ENCODE measurements around the gene EGFLAM.

Gene EGFLAM

GRCh38 chr5:38417658-38418017 lies 159.3 kb downstream of the EGFLAM start:
- no peak for DNase-seq (ENCODE audit: low spot score)

GRCh38 chr5:38420246-38420645 lies 161.9 kb downstream of the EGFLAM start:
- no peak for DNase-seq (ENCODE audit: low spot score)

DNA sequence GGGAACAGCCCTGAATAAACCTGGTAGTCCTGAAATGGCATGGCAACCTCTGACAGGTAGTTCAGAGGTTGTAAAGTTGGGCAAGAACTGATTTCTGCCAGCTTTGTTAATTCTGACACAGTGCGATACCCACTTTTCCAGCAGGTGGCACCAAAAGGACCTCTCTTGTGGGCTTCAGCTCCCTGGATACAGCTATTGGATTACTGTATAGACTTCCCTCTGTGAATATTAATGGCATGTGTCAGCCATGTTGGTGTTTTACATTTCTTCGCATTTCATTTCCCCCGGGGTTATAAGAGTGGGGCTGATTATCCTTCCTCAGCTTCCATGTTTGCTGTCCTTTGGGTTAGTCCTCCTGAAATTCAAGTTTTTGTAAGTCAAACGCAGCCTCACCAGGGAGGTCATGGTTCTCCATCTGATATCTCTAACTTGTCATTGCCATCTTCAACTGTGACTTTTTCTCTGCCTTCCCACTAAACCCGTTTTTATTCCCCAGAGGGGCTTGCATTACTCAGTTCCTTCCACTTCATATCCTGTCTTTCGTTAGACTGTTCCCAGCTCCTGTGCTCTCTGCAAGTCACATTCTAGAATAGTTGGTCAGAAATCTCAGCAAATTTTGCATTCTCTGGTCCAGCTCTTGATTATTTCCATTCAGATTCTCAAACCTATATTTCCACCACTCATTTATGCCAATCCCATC lies 162.5 kb downstream of the EGFLAM start:
- DNase-seq (ENCODE audit: low spot score) = peak; percentile 70

DNA sequence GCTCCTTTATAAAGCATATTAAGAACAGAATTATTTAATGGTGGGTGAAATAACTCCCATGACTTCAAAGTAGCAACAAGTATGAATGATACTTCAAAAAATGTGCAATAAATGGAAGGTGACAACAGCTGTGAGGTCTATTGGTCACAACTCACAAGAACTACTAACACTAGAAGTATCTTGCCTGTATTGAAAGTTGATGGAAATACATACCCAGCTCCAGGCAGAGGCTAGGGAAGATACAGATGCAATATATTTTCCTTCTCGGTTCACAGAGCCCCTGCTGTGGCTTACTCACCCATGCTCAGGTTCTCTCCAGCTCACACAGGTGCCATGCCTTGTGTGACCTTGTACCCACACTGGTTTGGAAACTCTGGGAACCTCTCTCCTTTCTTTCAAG lies 164.3 kb downstream of the EGFLAM start:
- DNase-seq (ENCODE audit: low spot score) = no peak

GRCh38 chr5:38423276-38424147 lies 165.2 kb downstream of the EGFLAM start:
- DNase-seq (ENCODE audit: low spot score) = no peak

DNA sequence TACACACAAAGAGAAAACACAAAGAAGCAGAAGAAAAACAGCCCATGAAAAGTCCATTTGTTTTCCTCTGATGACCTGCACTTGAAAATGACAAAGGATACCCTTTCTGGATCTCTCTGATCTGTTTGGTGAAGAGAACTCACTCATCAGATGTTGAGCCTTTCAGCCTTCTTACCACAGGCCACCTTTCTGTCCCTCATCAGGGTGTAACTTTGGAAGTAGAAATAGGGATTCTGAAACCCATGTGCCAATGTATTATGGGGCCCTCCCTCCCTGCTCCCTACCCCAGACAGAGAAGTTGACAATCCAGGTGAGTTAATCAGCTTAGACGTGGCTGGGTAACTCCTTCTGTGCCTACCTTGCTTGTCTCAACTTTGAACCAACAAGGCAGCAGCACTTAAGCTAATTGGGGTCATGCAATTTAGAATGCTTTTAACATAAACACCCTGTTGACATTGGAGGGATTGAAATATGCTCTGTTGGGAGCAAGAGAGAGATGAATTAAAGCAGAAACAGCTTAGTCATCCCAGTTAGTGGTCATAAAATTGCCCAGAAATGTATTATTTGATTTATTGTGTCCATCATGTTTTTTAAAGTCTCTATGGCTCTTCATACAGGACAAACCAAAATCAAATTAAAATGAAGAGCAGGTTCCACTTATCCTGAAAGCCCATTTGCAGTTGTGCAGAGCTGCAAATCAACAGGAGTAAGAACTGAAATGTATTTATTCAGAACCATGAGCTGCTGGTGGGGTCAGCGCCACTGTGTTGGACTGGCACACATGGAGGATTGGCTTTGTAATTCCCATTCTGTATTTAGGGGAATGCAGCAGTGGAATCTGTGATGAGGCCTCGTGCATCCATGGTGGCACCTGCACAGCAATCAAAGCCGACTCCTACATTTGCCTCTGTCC lies 166.0 kb downstream of the EGFLAM start:
- DNase-seq (ENCODE audit: low spot score) = no peak

DNA sequence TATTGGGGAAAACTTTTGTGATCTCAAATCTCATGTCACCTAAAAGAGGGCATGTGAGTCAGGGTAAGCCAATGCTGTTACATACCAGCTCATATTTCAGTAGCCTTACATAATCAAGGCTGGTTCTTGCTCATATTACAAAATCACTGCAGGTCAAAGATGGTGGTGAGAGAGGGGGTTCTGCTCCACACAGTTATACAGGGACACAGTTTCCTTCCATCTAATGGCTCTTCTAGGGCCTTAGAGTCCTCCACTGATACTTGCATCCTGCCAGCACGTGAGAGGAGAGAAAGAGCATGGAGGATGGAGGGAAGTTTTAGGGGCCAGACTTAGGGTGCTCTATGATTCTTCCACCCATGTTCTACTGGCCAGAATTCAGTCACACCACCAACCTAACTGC lies 168.1 kb downstream of the EGFLAM start:
- DNase-seq (ENCODE audit: low spot score) = no peak

DNA sequence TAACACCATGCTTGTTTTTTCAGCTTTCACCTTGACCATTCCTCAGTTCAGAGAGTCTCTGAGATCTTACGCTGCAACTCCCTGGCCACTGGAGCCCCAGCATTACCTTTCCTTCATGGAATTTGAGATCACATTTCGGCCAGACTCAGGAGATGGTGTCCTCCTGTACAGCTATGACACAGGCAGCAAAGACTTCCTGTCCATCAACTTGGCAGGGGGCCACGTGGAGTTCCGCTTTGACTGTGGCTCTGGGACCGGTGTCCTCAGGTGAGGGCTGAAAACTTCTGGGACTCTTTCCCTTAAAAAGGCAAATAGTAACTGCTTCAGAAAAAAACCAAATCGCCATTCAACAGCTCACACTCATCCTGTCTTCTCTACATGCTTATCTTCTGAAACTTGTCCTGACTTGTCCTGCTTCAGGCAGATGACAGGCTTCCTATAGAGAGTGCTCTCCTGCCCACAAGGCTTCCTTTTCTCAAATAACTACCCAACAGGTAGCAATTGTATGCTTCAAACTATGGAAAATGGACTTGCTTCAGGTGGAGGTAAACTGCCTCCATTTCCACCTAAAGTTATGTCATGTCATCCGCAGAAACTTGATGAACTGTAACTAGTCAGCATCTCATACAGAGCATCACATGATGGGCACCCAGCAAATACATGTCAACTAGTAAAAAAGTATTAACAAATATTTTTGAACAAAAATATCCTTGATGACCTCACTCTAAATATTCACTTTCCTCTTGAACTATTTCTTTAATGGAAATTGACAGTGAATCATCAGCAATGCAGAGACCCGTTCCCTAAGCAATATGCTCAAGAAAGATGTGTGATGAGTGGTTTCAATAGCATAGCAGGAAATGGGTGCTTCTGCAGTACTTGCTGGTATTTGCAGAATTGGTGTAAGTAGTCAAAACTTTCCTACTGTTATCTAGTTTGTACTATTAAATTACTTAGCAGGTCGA lies 168.9 kb downstream of the EGFLAM start:
- peak; percentile 36 for DNase-seq (ENCODE audit: low spot score)

DNA sequence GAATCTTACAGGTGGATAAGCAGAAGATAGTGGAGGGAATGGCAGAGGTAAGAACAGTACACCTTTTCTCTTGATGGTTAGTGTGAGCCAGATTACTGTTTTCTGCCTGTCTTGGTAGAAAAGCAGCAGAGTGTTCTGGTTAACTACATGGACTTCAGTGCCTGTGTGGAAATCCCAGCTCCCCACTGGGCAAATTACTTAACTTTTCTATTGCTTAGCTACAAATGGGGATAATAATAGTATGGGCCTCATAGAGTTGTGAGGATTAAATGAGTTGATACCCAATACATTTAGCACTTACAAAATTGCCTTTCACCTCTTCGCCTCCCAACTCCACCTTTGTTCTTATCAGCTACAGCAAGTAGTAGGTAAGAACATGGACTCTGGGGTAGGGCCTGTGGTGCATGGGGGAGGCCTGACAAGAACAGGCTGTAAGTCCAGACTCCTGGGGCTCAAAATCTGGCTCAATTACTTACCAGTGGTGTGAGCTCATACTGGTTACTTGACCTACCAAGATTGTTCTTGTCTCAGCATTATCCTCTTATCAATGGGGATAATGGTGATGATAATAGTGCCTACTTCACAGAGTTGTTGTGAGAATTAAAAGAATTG lies 173.0 kb downstream of the EGFLAM start:
- no peak for DNase-seq (ENCODE audit: low spot score)

DNA sequence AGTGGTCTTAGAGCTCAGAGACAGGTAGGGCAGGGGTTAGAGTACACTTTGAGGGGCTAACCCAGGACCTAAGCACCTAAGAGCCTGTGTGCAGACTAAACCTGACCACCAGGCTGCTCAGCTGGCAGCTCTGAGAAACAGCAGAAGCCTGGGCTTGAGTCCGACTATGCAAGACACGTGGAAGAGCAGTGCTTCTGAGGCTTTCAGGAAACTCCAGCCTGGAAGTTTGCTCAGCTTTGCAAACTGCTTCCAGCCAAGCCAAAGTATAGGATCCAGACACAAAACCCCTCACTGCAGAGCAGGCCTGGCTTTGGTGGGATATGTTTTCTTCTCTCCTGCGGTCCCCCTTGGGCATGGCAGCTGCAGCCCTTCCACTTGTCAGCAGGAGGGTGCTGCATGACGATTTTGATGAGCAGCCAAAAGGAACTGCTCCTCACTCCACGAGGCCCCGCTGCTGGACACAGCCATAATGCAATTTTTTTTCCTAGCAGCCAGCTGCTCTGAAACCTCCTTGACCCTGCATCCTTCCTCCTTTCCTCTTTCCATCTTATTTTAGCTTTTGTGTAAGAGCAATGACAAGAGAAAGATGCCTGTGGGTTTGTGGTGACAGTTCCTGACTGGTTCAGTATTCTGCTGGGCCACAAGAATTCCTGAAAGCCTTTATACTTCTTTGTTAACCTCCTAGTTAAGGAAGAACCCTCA lies 175.0 kb downstream of the EGFLAM start:
- DNase-seq (ENCODE audit: low spot score) = peak; percentile 49

DNA sequence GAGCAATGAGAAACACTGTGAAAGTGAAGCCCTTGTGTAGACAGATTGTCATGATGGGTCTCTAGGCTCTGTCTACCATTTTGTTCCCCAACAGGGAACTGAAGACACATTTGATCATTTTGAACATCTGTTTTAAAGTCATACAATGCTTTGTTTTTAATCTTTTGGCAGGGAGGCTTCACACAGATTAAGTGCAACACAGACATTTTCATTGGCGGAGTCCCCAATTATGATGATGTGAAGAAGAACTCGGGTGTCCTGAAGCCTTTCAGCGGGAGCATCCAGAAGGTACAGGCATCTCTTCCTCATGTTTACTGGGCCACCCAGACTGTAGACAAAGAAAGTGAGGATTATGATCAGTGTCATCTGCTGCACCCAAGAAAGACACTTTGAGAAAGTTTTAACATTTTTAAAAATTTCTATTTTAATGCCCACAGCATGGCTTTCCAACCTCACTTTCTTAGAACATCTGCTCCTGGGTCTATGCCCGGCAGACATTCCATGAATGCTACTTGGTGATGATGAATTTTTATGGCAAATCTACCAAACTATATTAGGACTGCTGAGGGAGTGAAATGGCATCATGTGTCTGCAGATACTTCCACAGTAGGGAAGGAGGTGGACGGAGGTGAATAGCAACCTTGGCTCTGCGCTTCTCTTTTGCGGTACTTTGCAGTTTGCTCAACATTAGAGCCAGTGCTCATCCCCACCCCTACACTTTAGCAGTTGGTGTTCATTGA lies 176.8 kb downstream of the EGFLAM start:
- DNase-seq (ENCODE audit: low spot score) = no peak

DNA sequence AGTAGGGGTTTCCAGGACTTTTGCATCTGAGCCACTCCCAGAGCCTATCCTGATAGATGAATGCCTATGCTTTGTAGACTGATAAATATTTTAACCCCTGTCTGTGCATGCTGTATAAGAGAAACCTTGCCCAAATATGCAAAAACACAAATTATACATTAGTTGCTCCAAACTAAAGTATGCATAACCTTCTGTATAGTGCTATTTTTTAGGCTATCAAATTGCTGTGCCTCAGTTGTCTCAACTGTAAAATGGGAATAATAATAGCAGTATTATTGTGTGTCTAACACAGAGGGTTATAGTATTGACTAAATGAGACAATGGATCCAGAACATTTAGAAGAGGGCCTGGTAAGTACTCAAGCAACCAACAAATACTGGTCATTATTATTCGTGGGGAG lies 180.4 kb downstream of the EGFLAM start:
- no peak for DNase-seq (ENCODE audit: low spot score)

DNA sequence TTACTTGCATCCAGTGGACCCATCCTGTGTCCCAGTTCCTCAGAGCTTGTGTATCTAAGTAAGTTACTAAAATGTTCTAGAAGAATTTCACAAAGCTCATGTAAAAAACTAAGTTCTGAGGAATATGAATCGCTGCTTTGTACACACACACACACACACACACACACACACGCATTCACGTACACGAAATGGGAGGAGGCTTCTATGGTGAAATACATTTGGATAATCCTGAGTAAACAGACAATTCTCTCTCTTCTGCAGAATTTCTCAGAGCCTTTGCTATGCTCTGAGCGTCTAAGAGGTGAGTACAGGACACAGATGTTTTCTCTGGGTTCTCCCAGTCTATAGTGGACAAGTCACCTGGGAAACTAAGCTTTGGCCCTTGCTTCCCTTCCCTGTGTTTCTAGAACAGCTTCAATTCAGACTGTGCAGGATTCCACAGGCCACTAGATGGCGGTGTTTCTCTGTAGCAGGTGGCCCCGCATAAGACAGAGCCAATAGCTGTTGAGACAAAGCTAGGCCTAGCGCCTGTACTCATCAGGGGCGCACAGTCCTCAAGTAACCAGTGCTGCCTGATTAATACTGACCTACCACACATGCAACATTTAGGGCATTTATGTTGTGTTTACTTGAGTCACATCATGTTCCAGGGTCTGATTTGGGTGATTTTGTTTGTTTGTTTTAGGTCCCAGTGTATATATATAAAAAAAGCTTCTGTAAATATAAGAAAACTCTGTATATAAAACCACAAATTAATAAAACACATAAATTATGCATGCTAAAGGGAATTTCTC lies 183.3 kb downstream of the EGFLAM start:
- peak; percentile 90 for DNase-seq (ENCODE audit: low spot score)

GRCh38 chr5:38442247-38442573 lies 183.9 kb downstream of the EGFLAM start:
- no peak for DNase-seq (ENCODE audit: low spot score)

DNA sequence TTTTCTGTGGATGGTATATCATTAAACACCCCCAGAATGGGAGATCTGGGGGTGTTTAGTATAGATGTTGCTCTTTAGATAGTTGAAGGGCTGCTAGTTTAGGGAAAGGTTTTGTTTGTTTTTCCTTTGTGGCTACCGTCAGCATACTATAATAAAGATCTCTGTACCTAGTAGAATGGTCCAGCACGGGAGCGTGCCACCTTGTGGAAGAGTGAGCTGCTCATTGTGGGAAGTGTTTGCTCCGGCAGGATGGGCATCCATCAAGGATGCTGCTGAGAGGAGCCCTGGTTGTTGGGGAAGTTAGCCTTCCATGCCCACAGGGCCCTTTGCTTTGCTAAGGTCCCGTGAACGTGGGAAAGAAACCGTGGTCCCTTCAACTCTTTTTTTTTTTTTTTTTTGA lies 185.0 kb downstream of the EGFLAM start:
- no peak for DNase-seq (ENCODE audit: low spot score)

GRCh38 chr5:38445374-38446028 lies 187.1 kb downstream of the EGFLAM start:
- no peak for DNase-seq (ENCODE audit: low spot score)

DNA sequence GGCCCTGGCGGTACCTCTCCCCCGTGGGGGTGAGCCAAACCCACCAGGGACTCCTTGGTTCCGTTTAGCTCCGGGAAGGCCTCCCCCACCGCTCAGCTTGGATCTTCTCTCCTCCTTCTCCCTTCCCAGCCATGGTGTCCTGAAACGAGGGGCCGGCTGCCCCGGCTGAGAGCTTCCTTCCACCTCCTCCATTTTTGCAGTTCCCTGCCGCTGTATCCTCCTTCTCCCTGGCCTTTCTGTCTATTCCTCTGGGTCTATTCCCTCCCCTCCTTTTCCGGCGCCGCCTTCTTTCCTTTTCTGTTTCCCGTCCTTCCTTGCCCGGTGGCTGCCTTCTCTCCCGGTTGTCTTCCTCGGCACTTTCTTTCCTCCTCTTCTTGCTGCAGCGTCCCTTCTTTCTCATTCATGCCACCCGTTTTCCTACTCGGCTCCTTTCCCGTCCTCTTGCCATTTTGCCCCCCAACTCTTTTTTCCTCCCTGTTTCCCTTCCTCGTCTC lies 187.7 kb downstream of the EGFLAM start:
- DNase-seq (ENCODE audit: low spot score) = no peak

DNA sequence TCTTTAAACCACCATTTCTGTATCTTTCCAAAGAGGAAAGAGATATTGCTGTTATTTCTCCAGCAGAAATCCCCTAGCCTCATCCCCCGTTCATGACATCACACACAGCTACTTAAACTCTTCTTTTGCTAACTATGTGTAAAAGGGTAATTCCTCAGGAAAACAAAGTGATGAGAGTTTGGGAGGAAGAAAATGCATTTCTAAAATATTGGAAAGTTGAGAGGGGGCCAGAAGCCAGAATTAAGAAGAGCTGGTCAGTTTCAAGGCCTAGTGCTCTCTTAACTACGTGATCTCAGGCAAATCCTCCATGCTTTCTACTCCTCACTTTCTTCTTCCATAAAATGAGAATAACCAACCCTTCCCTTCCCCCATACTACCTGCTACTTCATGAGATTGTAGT lies 188.7 kb downstream of the EGFLAM start:
- no peak for DNase-seq (ENCODE audit: low spot score)

Data from kidney tubule cell (primary cell).